NB4 (cell line): ENCODE measurements around the gene NUAK2.

Source experiments
- DNase-seq: peaks from one replicate; pipeline ENCODE4 v3.0.0; 2010; ENCODE audit warnings: low read depth
- H3K4me3 ChIP-seq: one replicate; pipeline ENCODE4 v1.5.1; 2011; ENCODE audit warnings: mild to moderate bottlenecking, low read depth, low read length, moderate library complexity
- CTCF ChIP-seq: IDR thresholded peaks from one replicate; pipeline ENCODE4 v1.5.1; 2012; ENCODE audit warnings: low read depth, low read length
- MAX ChIP-seq: IDR thresholded peaks from 2 replicates; pipeline ENCODE4 v1.6.1; 2011; ENCODE audit warnings: low read depth, low read length
- MYC ChIP-seq: IDR thresholded peaks from 2 replicates; pipeline ENCODE4 v1.6.1; 2011; ENCODE audit warnings: low read depth, low read length
- POLR2A ChIP-seq: IDR thresholded peaks from 2 replicates; pipeline ENCODE4 v1.6.1; 2011; ENCODE audit warnings: mild to moderate bottlenecking; ENCODE audit not compliant: insufficient read length; ENCODE audit errors: extremely low read depth

NUAK2 gene

GRCh38 chr1:205355075-205355453 is 33.5 kb upstream of the NUAK2 start:
- no peak for DNase-seq
- TF ChIP-seq POLR2A (no peak), MYC (no peak), CTCF (no peak), MAX (no peak)
- H3K4me3 ChIP-seq: no peak overlapping the region

GRCh38 chr1:205354259-205355074 is 32.9 kb upstream of the NUAK2 start:
- peak; percentile 68 for DNase-seq
- TF ChIP-seq CTCF (peak; percentile 81), MYC (no peak), MAX (no peak), POLR2A (no peak)
- no peak overlapping the region for H3K4me3 ChIP-seq

- H3K4me3 ChIP-seq: no peak overlapping the region
- no peak for TF ChIP-seq CTCF
- TF ChIP-seq MAX: no peak
- TF ChIP-seq MYC: no peak
- TF ChIP-seq POLR2A: no peak
- no peak for DNase-seq
These were observed 32.1 kb upstream of the NUAK2 start for GRCh38 chr1:205353612-205354011.

GRCh38 chr1:205353191-205353590 is 31.6 kb upstream of the NUAK2 start:
- H3K4me3 ChIP-seq: no peak overlapping the region

GRCh38 chr1:205351984-205352713 is 30.6 kb upstream of the NUAK2 start:
- TF ChIP-seq POLR2A: no peak
- TF ChIP-seq MYC: no peak
- no peak for TF ChIP-seq CTCF
- TF ChIP-seq MAX: no peak
- no peak for DNase-seq
- H3K4me3 ChIP-seq: no peak overlapping the region

More at GRCh38 chr1:205353191-205353590, 31.6 kb upstream of the NUAK2 start:
- DNase-seq: no peak
- TF ChIP-seq CTCF: no peak
- TF ChIP-seq POLR2A: no peak
- TF ChIP-seq MYC: no peak
- no peak for TF ChIP-seq MAX
